Keratinocyte (primary cell): Measurements from ENCODE around the gene UBE2E1. TPM values are rescaled to one million over a fixed set of nuclear protein-coding genes. Genes with fewer than 3 reads are reported as not detected.

Source experiments
- DNase-seq: peaks from one replicate; pipeline ENCODE4 v3.0.0-alpha.2; 2011; ENCODE audit warnings: low read depth, missing footprints, low spot score
- FAIRE-seq: peaks from 2 replicates; lab custom pipeline; 2011; peaks lifted over from hg19 to GRCh38; lab: Jason Lieb, UNC
- H2AFZ ChIP-seq: 2 replicates; pipeline ENCODE4 v1.6.0; 2012; ENCODE audit warnings: low read length, control low read depth, inconsistent platforms; ENCODE audit not compliant: control insufficient read depth
- H3K27ac ChIP-seq: 2 replicates; pipeline ENCODE4 v1.5.1; 2011; ENCODE audit warnings: low read length; ENCODE audit not compliant: control insufficient read depth, insufficient read depth
- H3K27me3 ChIP-seq: 3 replicates; pipeline ENCODE4 v1.6.0; 2011; ENCODE audit warnings: low read length; ENCODE audit not compliant: control insufficient read depth, insufficient read depth; ENCODE audit errors: extremely low read depth
- H3K36me3 ChIP-seq, 2 experiments: 2 replicates in 1 of 2; 3 replicates in 1 of 2; pipeline ENCODE4 v1.5.1; 2011; ENCODE audit warnings: low read length in 2 of 2, mild to moderate bottlenecking in 1 of 2; ENCODE audit not compliant: control insufficient read depth in 2 of 2, insufficient read depth in 2 of 2; ENCODE audit errors: extremely low read depth in 1 of 2
- H3K4me1 ChIP-seq: 3 replicates; pipeline ENCODE4 v1.5.1; 2011; ENCODE audit warnings: low read length; ENCODE audit not compliant: control insufficient read depth, insufficient read depth; ENCODE audit errors: extremely low read depth
- H3K4me2 ChIP-seq: 3 replicates; pipeline ENCODE4 v1.6.0; 2011; ENCODE audit warnings: low read depth, low read length; ENCODE audit not compliant: control insufficient read depth, insufficient read depth; ENCODE audit errors: extremely low read depth
- H3K4me3 ChIP-seq, 3 experiments: fragments of 200-600 bp in 1 of 3; sonication (generic) in 1 of 3; 2 replicates in 2 of 3; 3 replicates in 1 of 3; pipeline ENCODE4 v1.5.1; 2011 to 2016; ENCODE audit warnings: low read length in 3 of 3, mild to moderate bottlenecking in 3 of 3, control low read depth in 2 of 3, inconsistent platforms in 1 of 3, low read depth in 1 of 3, mixed read lengths in 1 of 3, mixed run types in 1 of 3, moderate library complexity in 1 of 3; ENCODE audit not compliant: control insufficient read depth in 2 of 3, insufficient read depth in 2 of 3; ENCODE audit errors: extremely low read depth in 1 of 3
- H3K79me2 ChIP-seq: 2 replicates; pipeline ENCODE4 v1.6.0; 2012; ENCODE audit warnings: low read length; ENCODE audit not compliant: control insufficient read depth, insufficient read depth
- H3K9ac ChIP-seq: 3 replicates; pipeline ENCODE4 v1.6.0; 2011; ENCODE audit warnings: low read length; ENCODE audit not compliant: control insufficient read depth, insufficient read depth; ENCODE audit errors: extremely low read depth
- H3K9me1 ChIP-seq: 3 replicates; pipeline ENCODE4 v1.6.0; 2011; ENCODE audit warnings: low read length; ENCODE audit not compliant: control insufficient read depth, insufficient read depth; ENCODE audit errors: extremely low read depth
- H3K9me3 ChIP-seq: 2 replicates; pipeline ENCODE4 v1.5.1; 2012; ENCODE audit warnings: low read depth, low read length; ENCODE audit not compliant: control insufficient read depth
- H4K20me1 ChIP-seq: 3 replicates; pipeline ENCODE4 v1.6.0; 2011; ENCODE audit warnings: low read length; ENCODE audit not compliant: control insufficient read depth, insufficient read depth; ENCODE audit errors: extremely low read depth
- EZH2 ChIP-seq: IDR thresholded peaks from one replicate; pipeline ENCODE4 v1.6.1; 2012; ENCODE audit warnings: inconsistent platforms, mild to moderate bottlenecking, low read length, moderate library complexity
- dilution Hi-C: fragments of 300-500 bp; cut with MboI; formaldehyde crosslinking; loops from one replicate; pipeline ENCODE4 v1.7.0; 2020; ENCODE audit warnings: low sequenced_read_pairs; ENCODE audit not compliant: extremely low pct_ligation_motif_present
- polyA plus RNA-seq, 5 experiments: library from polyadenylated mRNA; depleted of rRNA in 3 of 5; stranded (reverse) in 3 of 5; stranded (forward) in 1 of 5; unstranded in 1 of 5; fragments of >200 nt; gene quantifications; 1 replicate in 1 of 5; 2 replicates in 3 of 5; 3 replicates in 1 of 5; pipeline versions ENCODE4 v1.2.1 to v1.2.3, GENCODE V29; 2011 to 2012; ENCODE audit warnings: missing spikeins in 2 of 5, low read depth in 1 of 5, low replicate concordance in 1 of 5
- TF ChIP-seq, protein P1 (sequence below), 3 experiments: IDR thresholded peaks in 1 of 3; conservative IDR thresholded peaks in 1 of 3; optimal IDR thresholded peaks in 1 of 3; 2 replicates in 2 of 3; 3 replicates in 1 of 3; pipeline versions ENCODE3 to v1.5.1; 2011; ENCODE audit warnings: low read length in 3 of 3, mild to moderate bottlenecking in 3 of 3, moderate library complexity in 2 of 3, control low read depth in 1 of 3, inconsistent platforms in 1 of 3; ENCODE audit not compliant: insufficient read depth in 2 of 3; ENCODE audit errors: extremely low read depth in 1 of 3

UBE2E1 gene
- polyA plus RNA-seq, 1 donor (not counting 4 experiments of a cell fraction or from before 2014, with no cell fraction given), result 205 TPM

DNA sequence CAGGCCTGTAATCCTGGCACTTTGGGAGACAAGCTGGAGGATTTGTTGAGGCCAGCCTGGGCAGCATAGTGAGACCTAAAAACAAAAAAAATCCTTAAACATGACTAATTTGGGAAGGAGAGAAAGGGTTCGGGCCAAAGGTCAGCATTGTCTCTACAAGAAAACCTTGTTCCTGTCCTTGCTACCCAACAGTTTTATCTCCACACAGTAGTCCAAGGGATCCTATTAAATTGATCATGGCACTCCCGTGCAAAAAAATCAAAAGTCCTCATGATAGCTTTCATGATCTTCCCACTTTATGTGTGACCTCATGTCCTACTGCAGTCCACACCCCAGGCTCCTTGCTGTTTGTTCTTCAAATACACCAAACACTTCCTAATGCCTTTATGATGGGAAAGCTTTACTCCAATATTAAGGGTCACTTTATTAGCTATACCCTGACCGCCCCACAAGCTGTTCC is 115.3 kb downstream of the UBE2E1 start:
- no peak overlapping the region for H3K9ac ChIP-seq
- DNase-seq, result no peak
- dilution Hi-C loops, result no loop called here
- no peak overlapping the region for H3K4me3 ChIP-seq
- H3K27me3 ChIP-seq, result no peaks in the 10 kb centered on the region
- H2AFZ ChIP-seq, result no peak overlapping the region
- peaks cover 7 to 24% of the 10 kb centered on the region in 2 experiments for H3K36me3 ChIP-seq
- no peaks in the 10 kb centered on the region for H3K9me3 ChIP-seq
- no peaks in the 10 kb centered on the region for H3K9me1 ChIP-seq
- no peak for FAIRE-seq
- no peak for TF ChIP-seq EZH2
- TF ChIP-seq, protein P1, sequence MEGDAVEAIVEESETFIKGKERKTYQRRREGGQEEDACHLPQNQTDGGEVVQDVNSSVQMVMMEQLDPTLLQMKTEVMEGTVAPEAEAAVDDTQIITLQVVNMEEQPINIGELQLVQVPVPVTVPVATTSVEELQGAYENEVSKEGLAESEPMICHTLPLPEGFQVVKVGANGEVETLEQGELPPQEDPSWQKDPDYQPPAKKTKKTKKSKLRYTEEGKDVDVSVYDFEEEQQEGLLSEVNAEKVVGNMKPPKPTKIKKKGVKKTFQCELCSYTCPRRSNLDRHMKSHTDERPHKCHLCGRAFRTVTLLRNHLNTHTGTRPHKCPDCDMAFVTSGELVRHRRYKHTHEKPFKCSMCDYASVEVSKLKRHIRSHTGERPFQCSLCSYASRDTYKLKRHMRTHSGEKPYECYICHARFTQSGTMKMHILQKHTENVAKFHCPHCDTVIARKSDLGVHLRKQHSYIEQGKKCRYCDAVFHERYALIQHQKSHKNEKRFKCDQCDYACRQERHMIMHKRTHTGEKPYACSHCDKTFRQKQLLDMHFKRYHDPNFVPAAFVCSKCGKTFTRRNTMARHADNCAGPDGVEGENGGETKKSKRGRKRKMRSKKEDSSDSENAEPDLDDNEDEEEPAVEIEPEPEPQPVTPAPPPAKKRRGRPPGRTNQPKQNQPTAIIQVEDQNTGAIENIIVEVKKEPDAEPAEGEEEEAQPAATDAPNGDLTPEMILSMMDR (optimal IDR thresholded peaks at IDR 0.05 in 1 of 3, IDR thresholded peaks at IDR 0.05 in 1 of 3, conservative IDR thresholded peaks at IDR 0.05 in 1 of 3; ENCODE audit: extremely low read depth in 1 of 3, insufficient read depth in 2 of 3, low read length in 3 of 3), result no peak
- peaks cover 21% of the 10 kb centered on the region for H3K79me2 ChIP-seq
- H3K4me2 ChIP-seq, result no peak overlapping the region
- H4K20me1 ChIP-seq, result peaks cover 17% of the 10 kb centered on the region
- peaks cover 5% of the 10 kb centered on the region for H3K4me1 ChIP-seq
- H3K27ac ChIP-seq, result no peak overlapping the region

DNA sequence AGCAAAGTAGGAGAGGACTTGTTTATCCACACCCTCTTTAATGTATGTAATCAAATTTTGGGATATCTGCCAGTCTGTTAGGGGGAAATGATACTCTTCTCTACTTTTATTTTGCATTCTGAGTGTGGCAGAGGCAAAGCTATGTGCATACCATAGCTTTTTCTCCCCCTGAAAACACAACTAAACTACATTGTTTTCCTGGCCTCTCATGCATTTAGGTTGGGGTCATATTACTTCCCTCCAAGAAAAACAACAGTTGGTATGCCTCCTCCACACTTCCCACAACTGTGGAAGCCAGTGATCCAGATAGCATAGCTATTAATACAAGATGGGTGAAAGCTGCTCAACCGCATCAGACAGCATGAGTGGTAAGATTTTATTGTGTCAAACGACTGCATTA is 118.0 kb downstream of the UBE2E1 start:
- dilution Hi-C loops, result no loop called here
- H2AFZ ChIP-seq, result no peak overlapping the region
- no peak for FAIRE-seq
- no peak for DNase-seq
- H3K9me3 ChIP-seq, result no peaks in the 10 kb centered on the region
- peaks cover 2% of the 10 kb centered on the region for H3K79me2 ChIP-seq
- peaks cover 7% of the 10 kb centered on the region for H4K20me1 ChIP-seq
- no peaks in the 10 kb centered on the region for H3K27me3 ChIP-seq
- no peak overlapping the region for H3K4me3 ChIP-seq
- no peak overlapping the region for H3K27ac ChIP-seq
- H3K9ac ChIP-seq, result no peak overlapping the region
- H3K36me3 ChIP-seq, result peaks cover 7 to 13% of the 10 kb centered on the region in 2 experiments
- no peak overlapping the region for H3K4me2 ChIP-seq
- TF ChIP-seq EZH2, result no peak
- TF ChIP-seq, protein P1 (optimal IDR thresholded peaks at IDR 0.05 in 1 of 3, IDR thresholded peaks at IDR 0.05 in 1 of 3, conservative IDR thresholded peaks at IDR 0.05 in 1 of 3; ENCODE audit: extremely low read depth in 1 of 3, insufficient read depth in 2 of 3, low read length in 3 of 3), result no peak
- no peaks in the 10 kb centered on the region for H3K9me1 ChIP-seq
- H3K4me1 ChIP-seq, result peaks cover 14% of the 10 kb centered on the region
